Body of pancreas (tissue), 4 donors: Measurements from ENCODE around the gene RPGRIP1.

ENCODE experiments used
- CTCF ChIP-seq, 7 experiments: fragments of 450-650 bp in 4 of 7; fragments of 200-600 bp in 3 of 7; sonication (generic) in 3 of 7; IDR thresholded peaks; one replicate each; pipeline ENCODE4 v1.5.1; 2016 to 2019; ENCODE audit warnings: antibody characterized with exemption in 7 of 7
- POLR2A ChIP-seq, 3 donors: fragments of 450-650 bp; IDR thresholded peaks; one replicate each; pipeline ENCODE4 v1.6.1; 2016; ENCODE audit warnings: antibody characterized with exemption in 3 of 3, mild to moderate bottlenecking in 2 of 3

GRCh38 chr14:21298358-21298757, 18.5 kb downstream of the RPGRIP1 start:
- TF ChIP-seq POLR2A (IDR thresholded peaks at IDR 0.05) (no peak), CTCF (IDR thresholded peaks at IDR 0.05) (no peak)
